Retinal pigment epithelial cell (primary cell): ENCODE measurements around the gene DDX42.

Source experiments
- DNase-seq: peaks from one replicate; pipeline ENCODE4 v3.0.0-alpha.2; 2010; ENCODE audit warnings: low read depth
- H3K4me3 ChIP-seq: 2 replicates; pipeline ENCODE4 v1.5.1; 2011; ENCODE audit warnings: mild to moderate bottlenecking, low read length, control low read depth, moderate library complexity
- CTCF ChIP-seq: conservative IDR thresholded peaks from 2 replicates; pipeline ENCODE4 v1.5.1; 2011; ENCODE audit warnings: low read depth, low read length, control low read depth, inconsistent platforms

Gene DDX42

DNA sequence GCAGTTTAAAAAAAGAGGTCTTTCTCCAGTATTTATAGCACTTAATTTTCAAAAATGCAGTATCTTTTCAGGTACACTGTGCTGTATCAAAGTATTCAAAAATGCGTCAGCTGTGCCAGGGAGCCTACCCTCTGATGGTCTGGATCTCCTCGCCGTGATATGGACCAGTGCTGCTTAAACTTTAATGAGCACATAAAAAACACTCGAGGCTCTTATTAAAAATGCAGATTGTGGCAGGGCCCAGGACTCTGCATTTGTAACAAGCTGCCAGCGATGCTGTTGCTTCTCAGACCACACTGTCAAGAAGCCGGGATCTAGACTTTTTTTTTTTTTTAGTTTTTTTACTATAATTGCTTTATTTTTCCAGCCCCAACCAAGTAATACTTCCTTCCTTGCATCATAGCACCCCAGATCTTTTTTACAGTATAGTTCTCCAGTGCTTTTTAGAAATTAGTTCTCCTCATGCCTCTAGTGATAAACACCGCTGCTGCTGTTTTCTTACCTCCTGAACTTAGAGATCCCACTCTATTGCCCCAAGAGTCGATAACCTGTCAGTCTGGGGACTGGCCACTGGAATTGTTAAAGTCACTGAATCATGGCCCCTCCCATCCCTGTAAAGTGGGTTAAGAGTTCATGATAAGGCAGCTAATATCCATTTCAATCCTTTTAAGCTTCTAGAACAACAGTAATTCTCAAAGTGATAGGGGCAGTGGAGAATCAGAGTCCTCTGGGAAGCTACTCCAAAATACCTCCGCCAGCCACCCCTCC is 70.1 kb downstream of the DDX42 start:
- H3K4me3 ChIP-seq: no peak overlapping the region
- DNase-seq: no peak
- no peak for TF ChIP-seq CTCF

DNA sequence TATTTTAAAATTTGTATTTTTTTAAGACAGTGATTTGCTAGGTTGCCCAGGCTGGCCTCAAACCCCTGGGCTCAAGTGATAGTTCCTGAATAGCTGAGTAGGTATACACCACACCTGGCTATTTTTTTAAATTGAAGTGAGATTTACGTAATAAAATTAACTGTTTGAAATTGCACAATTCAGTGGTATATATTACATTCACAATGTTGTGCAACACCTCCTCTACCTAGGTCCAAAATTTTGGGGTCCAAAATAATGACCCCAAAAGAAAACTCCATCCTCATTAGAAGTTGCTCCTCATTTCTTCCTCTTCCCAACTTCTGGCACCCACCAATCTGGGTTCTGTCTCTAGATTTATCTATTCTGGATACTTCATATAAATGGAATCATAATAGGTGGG is 71.5 kb downstream of the DDX42 start:
- H3K4me3 ChIP-seq: no peak overlapping the region
- TF ChIP-seq CTCF: no peak
- no peak for DNase-seq

GRCh38 chr17:63847525-63848249 is 73.7 kb downstream of the DDX42 start:
- DNase-seq: no peak
- H3K4me3 ChIP-seq: no peak overlapping the region
- no peak for TF ChIP-seq CTCF

DNA sequence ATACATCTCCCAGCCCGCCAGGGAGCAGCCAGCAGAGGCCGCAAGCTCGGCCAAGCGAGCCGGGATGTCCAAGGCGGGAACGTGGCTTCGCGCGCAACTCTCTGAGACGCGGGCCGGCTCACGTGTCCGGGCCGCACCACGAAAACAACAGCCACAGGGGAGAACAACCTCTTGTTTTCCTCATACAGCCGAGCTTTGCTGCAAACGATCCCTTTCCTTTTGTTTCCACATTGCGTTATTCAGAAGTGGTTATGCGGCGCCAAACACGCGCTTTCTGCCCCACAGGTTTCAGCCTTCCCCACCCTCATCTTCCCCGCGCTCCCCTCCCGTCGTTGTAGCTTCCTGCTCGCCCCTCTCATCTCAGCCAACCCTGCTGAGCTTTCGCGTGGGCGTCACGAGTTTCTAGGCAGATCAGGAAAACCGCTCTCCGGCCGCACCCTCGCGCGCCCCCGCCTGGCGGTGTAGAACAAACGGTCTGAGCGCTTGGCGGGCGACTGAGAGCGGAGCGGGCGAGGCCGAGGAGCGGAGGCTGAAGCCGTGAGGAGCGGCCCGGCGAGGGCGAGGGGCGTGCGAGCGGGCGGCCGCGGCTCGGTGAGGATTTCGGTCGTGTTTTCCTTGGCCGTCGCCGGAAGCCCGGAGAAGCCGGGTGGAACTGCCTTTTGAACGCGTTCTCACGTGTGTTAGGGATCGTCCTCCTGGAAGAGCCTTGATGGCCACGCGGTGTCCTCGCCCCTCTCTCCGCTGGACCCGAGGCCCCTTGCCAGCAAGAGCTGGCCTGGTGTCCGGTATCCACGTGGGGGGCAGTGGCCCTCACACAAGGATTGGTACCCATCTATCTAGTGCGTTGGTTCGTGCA is 75.1 kb downstream of the DDX42 start:
- peak overlapping the region; percentile 41 for H3K4me3 ChIP-seq
- peak; percentile 69 for DNase-seq

GRCh38 chr17:63850401-63850800 is 76.4 kb downstream of the DDX42 start:
- DNase-seq: no peak
- no peak overlapping the region for H3K4me3 ChIP-seq
- TF ChIP-seq CTCF: no peak

More for the DNA sequence above, 75.1 kb downstream of the DDX42 start:
- TF ChIP-seq CTCF: peak; percentile 69

DNA sequence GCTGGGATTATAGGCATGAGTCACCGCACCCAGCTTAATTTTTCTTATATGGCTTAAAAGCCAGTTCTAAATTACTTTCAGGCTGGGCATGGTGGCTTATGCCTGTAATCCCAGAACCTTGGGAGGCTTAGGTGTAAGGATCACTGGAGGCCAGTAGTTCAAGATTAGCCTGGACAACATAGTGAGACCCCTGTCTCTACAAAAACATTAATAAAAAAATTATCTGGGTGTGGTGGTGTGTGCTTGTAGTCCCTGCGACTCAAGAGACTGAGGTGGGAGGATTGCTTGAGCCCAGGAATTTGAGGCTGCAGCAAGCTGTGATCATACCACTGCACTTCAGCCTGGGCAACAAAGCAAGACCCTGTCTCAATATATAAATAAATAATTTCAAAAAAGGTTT is 79.3 kb downstream of the DDX42 start:
- DNase-seq: no peak
- H3K4me3 ChIP-seq: no peak overlapping the region
- no peak for TF ChIP-seq CTCF
